H7 (cell line): ENCODE measurements around the gene CLIP4. TPM values are rescaled to one million over a fixed set of nuclear protein-coding genes. Genes with fewer than 3 reads are reported as not detected.

Experiments
- DNase-seq: peaks from one replicate; pipeline ENCODE4 v3.0.0; 2012
- H3K27me3 ChIP-seq: 2 replicates; pipeline ENCODE4 v1.6.0; 2011; ENCODE audit warnings: mild to moderate bottlenecking, low read length; ENCODE audit not compliant: control insufficient read depth, insufficient read depth
- H3K36me3 ChIP-seq: replicated peaks from 2 replicates; pipeline ENCODE4 v1.5.1; 2011; ENCODE audit warnings: low read length; ENCODE audit not compliant: control insufficient read depth, insufficient read depth
- H3K4me3 ChIP-seq: 2 replicates; pipeline ENCODE4 v1.5.1; 2011; ENCODE audit warnings: low read depth, mild to moderate bottlenecking, control low read depth, low read length, moderate library complexity; ENCODE audit not compliant: insufficient read depth
- total RNA-seq: library from RNA; depleted of rRNA; stranded (reverse); fragments of >200 nt; shearing (Covaris generic); gene quantifications from 2 replicates; pipeline ENCODE4 v1.2.3, GENCODE V29; 2014

Gene CLIP4
- total RNA-seq, 1 experiment from 2014 or later, result 2.0 TPM

GRCh38 chr2:29206941-29207340, 91.7 kb downstream of the CLIP4 start:
- no peaks in the 10 kb centered on the region for H3K36me3 ChIP-seq
- no peak overlapping the region for H3K4me3 ChIP-seq
- H3K27me3 ChIP-seq, result no peaks in the 10 kb centered on the region; the same call in 1 of the 2 replicates
- DNase-seq, result peak; percentile 40

GRCh38 chr2:29207352-29208148, 92.3 kb downstream of the CLIP4 start:
- H3K36me3 ChIP-seq, result no peaks in the 10 kb centered on the region
- no peaks in the 10 kb centered on the region; the same call in 1 of the 2 replicates for H3K27me3 ChIP-seq
- DNase-seq, result no peak
- H3K4me3 ChIP-seq, result no peak overlapping the region

GRCh38 chr2:29209551-29209950, 94.3 kb downstream of the CLIP4 start:
- DNase-seq, result no peak

GRCh38 chr2:29212009-29212408, 96.8 kb downstream of the CLIP4 start:
- Histone ChIP-seq H3K4me3 (no peak overlapping the region), H3K27me3 (no peaks in the 10 kb centered on the region), H3K36me3 (no peaks in the 10 kb centered on the region)
- peak; percentile 10 for DNase-seq

More at GRCh38 chr2:29209551-29209950, 94.3 kb downstream of the CLIP4 start:
- Histone ChIP-seq H3K27me3 (no peaks in the 10 kb centered on the region; the same call in 1 of the 2 replicates), H3K4me3 (no peak overlapping the region), H3K36me3 (no peaks in the 10 kb centered on the region)

GRCh38 chr2:29213888-29214291, 98.7 kb downstream of the CLIP4 start:
- H3K36me3 ChIP-seq, result no peaks in the 10 kb centered on the region
- no peaks in the 10 kb centered on the region for H3K27me3 ChIP-seq
- H3K4me3 ChIP-seq, result no peak overlapping the region
- DNase-seq, result peak; percentile 11

- no peaks in the 10 kb centered on the region for H3K27me3 ChIP-seq
- H3K36me3 ChIP-seq, result no peaks in the 10 kb centered on the region
- no peak overlapping the region for H3K4me3 ChIP-seq
- DNase-seq, result peak; percentile 6
These were observed 99.9 kb downstream of the CLIP4 start for GRCh38 chr2:29215073-29215472.

GRCh38 chr2:29215739-29216608, 100.8 kb downstream of the CLIP4 start:
- peak; percentile 16 for DNase-seq
- no peaks in the 10 kb centered on the region for H3K27me3 ChIP-seq
- H3K4me3 ChIP-seq, result no peak overlapping the region
- no peaks in the 10 kb centered on the region for H3K36me3 ChIP-seq

- Histone ChIP-seq H3K27me3 (no peaks in the 10 kb centered on the region), H3K4me3 (no peak overlapping the region), H3K36me3 (no peaks in the 10 kb centered on the region)
- DNase-seq, result no peak
These were observed 101.3 kb downstream of the CLIP4 start for GRCh38 chr2:29216609-29216909.

GRCh38 chr2:29218071-29218470, 102.9 kb downstream of the CLIP4 start:
- peak; percentile 9 for DNase-seq
- no peaks in the 10 kb centered on the region for H3K27me3 ChIP-seq
- no peaks in the 10 kb centered on the region for H3K36me3 ChIP-seq
- no peak overlapping the region for H3K4me3 ChIP-seq

- H3K36me3 ChIP-seq, result no peaks in the 10 kb centered on the region
- DNase-seq, result peak; percentile 11
These were observed 103.4 kb downstream of the CLIP4 start for GRCh38 chr2:29218550-29219125.

GRCh38 chr2:29219374-29219773, 104.2 kb downstream of the CLIP4 start:
- H3K27me3 ChIP-seq, result no peaks in the 10 kb centered on the region
- DNase-seq, result no peak
- H3K36me3 ChIP-seq, result no peaks in the 10 kb centered on the region
- no peak overlapping the region for H3K4me3 ChIP-seq

More at GRCh38 chr2:29218550-29219125, 103.4 kb downstream of the CLIP4 start:
- Histone ChIP-seq H3K27me3 (no peaks in the 10 kb centered on the region), H3K4me3 (no peak overlapping the region)

- H3K27me3 ChIP-seq, result no peaks in the 10 kb centered on the region
- no peak overlapping the region for H3K4me3 ChIP-seq
- DNase-seq, result peak; percentile 27
- H3K36me3 ChIP-seq, result no peaks in the 10 kb centered on the region
These were observed 105.5 kb downstream of the CLIP4 start for GRCh38 chr2:29220506-29221270.

GRCh38 chr2:29222381-29223179, 107.4 kb downstream of the CLIP4 start:
- no peaks in the 10 kb centered on the region for H3K36me3 ChIP-seq

More at GRCh38 chr2:29222381-29223179, 107.4 kb downstream of the CLIP4 start:
- Histone ChIP-seq H3K4me3 (no peak overlapping the region), H3K27me3 (no peaks in the 10 kb centered on the region)
- DNase-seq, result peak; percentile 18
